ENCODE data around the gene EPS15.

- no peak for TF ChIP-seq EZH2phosphoT487 (IDR thresholded peaks at IDR 0.05; ENCODE audit: unreplicated experiment)
- no peak for TF ChIP-seq CTCF (conservative IDR thresholded peaks at IDR 0.05; ENCODE audit: low read depth in 2 of 2)
- TF ChIP-seq EZH2 (IDR thresholded peaks at IDR 0.05; ENCODE audit: low read depth, unreplicated experiment) = no peak
- TF ChIP-seq POLR2AphosphoS5 (IDR thresholded peaks at IDR 0.05; ENCODE audit: low read depth) = no peak
Measured at GRCh38 chr1:51365774-51366173, 153.3 kb downstream of the EPS15 start.
